Heart left ventricle (tissue), 16 donors: ENCODE data around the gene ZIC1. TPM values are rescaled to one million over a fixed set of nuclear protein-coding genes. Genes with fewer than 3 reads are reported as not detected.

Source experiments
- ATAC-seq, 4 donors: fragments of 200-7000 bp; cut with Tn5 transposase; one replicate each; pipeline ENCODE4 v1.9.1; 2020 to 2022; ENCODE audit warnings: moderate library complexity in 4 of 4, mild to moderate bottlenecking in 3 of 4, moderate number of reproducible peaks in 1 of 4
- DNase-seq, 5 donors: peaks; one replicate each; pipeline ENCODE4 v3.0.0-alpha.2; 2020
- H3K27ac ChIP-seq, 12 donors: fragments of 200-600 bp; sonication (generic) in 4 of 12; one replicate each; pipeline versions ENCODE4 v1.5.0 to v1.8.0; 2016 to 2022; ENCODE audit warnings: mild to moderate bottlenecking in 2 of 12
- H3K27me3 ChIP-seq, 9 donors: fragments of 200-600 bp; sonication (generic) in 2 of 9; one replicate each; pipeline versions ENCODE4 v1.5.1 to v1.8.0; 2016 to 2022; ENCODE audit warnings: mild to moderate bottlenecking in 3 of 9
- H3K36me3 ChIP-seq, 9 donors: fragments of 200-600 bp; sonication (generic) in 2 of 9; one replicate each; pipeline versions ENCODE4 v1.5.0 to v1.8.0; 2018 to 2022; ENCODE audit warnings: mild to moderate bottlenecking in 2 of 9
- H3K4me1 ChIP-seq, 12 donors: fragments of 200-600 bp; sonication (generic) in 4 of 12; one replicate each; pipeline versions ENCODE4 v1.5.0 to v1.8.0; 2016 to 2022; ENCODE audit warnings: mild to moderate bottlenecking in 3 of 12
- H3K4me3 ChIP-seq, 12 donors: fragments of 200-600 bp; sonication (generic) in 4 of 12; one replicate each; pipeline versions ENCODE4 v1.5.0 to v1.8.0; 2017 to 2022; ENCODE audit warnings: mild to moderate bottlenecking in 9 of 12, moderate library complexity in 4 of 12
- H3K9me3 ChIP-seq, 12 donors: fragments of 200-600 bp; sonication (generic) in 4 of 12; one replicate each; pipeline versions ENCODE4 v1.5.0 to v1.8.0; 2016 to 2022; ENCODE audit warnings: mild to moderate bottlenecking in 1 of 12
- POLR2A ChIP-seq, 2 donors: fragments of 450-650 bp; IDR thresholded peaks; one replicate each; pipeline ENCODE4 v1.6.1; 2017; ENCODE audit warnings: antibody characterized with exemption in 2 of 2, mild to moderate bottlenecking in 2 of 2, moderate library complexity in 2 of 2
- WGBS, 4 donors: extraction: QIAGEN DNeasy Blood & Tissue Kit in 2 of 4; methylation state at CpG; one replicate each; pipeline versions ENCODE4 v1.1.5 to v1.1.7; 2013 to 2018; 5-methylcytosine and 5-hydroxymethylcytosine counted together
- intact Hi-C, 10 donors: fragments of 100-400 bp; cut with DNase I; formaldehyde crosslinking; loops; one replicate each; pipeline versions ENCODE4 v1.11.1 to v1.14.2; 2022
- polyA plus RNA-seq, 2 donors: library from polyadenylated mRNA; stranded (reverse); fragments of 200-250 nt; gene quantifications; one replicate each; pipeline ENCODE4 v1.2.3, GENCODE V29; 2013
- total RNA-seq, 9 donors: library from RNA; depleted of rRNA in 2 of 9; stranded (reverse); fragments of >200 nt in 2 of 9; fragmentation: NEBNext Ultra II Directional in 3 of 9; extraction: Animal tissue kit (Norgen Biotek cat#: 25700) in 3 of 9; gene quantifications; one replicate each; pipeline versions ENCODE4 v1.1.0 to v1.2.4, GENCODE V29; 2016 to 2023
- TF ChIP-seq, protein P1 (sequence below), 12 donors: fragments of 200-600 bp; sonication (generic) in 4 of 12; IDR thresholded peaks; one replicate each; pipeline versions ENCODE4 v1.5.0 to v1.8.0; 2018 to 2022; ENCODE audit warnings: antibody characterized with exemption in 12 of 12, mild to moderate bottlenecking in 5 of 12
- donor health status: ischemic (EF 13 %, LVEDD 7.1; RV severe dilation, severe dysfunction).
- donor health status: healthy with polysubstance abuse.
- donor health status: DM: no; HTN: yes; CAD: no.
- donor health status: DM: no; HTN: no; CAD: no.
- donor health status: ischemic (EF 25% LVEDD 6.9; RV normal size, moderate dysfunction).
- donor health status: ischemic (EF 25% LVEDD 5.7; RV mildly dilated, moderate dysfunction).
- donor health status: healthy.
- donor health status: DM: yes; HTN: yes; CAD: no.
- donor health status: ischemic (EF 35%, LVEDD 5.7; RV mildly dilated, moderate dysfunction).
- donor health status: nonischemic (EF 11% LVEDD 7.7; RV severe dilation, severe dysfunction).
- donor health status: DM: yes; HTN: yes; CAD: no.
- donor health status: PGD.
- donor health status: ischemic (EF 29% LVEDD 5.4; RV normal size, mild dysfunction).
- donor health status: nonischemic (EF 23%, LVEDD 6.1; RV moderate dilation, normal function).

The ZIC1 gene
- total and polyA plus RNA-seq, 11 donors, result 0.42 TPM; not detected in 10

GRCh38 chr3:147393943-147394883, 15.0 kb upstream of the ZIC1 start:
- ATAC-seq (no peak), DNase-seq (no peak)
- 6 to 13% (median 8%) methylated on average over 27 to 31 of the region's 31 CpGs for WGBS, 4 donors
- Histone ChIP-seq H3K27ac (no peak overlapping the region), H3K9me3 (no peaks in the 10 kb centered on the region), H3K4me3 (peak overlapping the region in 11 of 12 donors; percentile 24 to 54 (median 38)), H3K4me1 (peaks cover 0 to 64% (median 13%) of the 10 kb centered on the region in 12 donors), H3K36me3 (no peaks in the 10 kb centered on the region), H3K27me3 (peaks cover 77 to 100% (median 100%) of the 10 kb centered on the region in 9 donors)
- intact Hi-C loops, result no loop called here
- TF ChIP-seq POLR2A (IDR thresholded peaks at IDR 0.05), result no peak
- TF ChIP-seq, protein P1, sequence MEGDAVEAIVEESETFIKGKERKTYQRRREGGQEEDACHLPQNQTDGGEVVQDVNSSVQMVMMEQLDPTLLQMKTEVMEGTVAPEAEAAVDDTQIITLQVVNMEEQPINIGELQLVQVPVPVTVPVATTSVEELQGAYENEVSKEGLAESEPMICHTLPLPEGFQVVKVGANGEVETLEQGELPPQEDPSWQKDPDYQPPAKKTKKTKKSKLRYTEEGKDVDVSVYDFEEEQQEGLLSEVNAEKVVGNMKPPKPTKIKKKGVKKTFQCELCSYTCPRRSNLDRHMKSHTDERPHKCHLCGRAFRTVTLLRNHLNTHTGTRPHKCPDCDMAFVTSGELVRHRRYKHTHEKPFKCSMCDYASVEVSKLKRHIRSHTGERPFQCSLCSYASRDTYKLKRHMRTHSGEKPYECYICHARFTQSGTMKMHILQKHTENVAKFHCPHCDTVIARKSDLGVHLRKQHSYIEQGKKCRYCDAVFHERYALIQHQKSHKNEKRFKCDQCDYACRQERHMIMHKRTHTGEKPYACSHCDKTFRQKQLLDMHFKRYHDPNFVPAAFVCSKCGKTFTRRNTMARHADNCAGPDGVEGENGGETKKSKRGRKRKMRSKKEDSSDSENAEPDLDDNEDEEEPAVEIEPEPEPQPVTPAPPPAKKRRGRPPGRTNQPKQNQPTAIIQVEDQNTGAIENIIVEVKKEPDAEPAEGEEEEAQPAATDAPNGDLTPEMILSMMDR (IDR thresholded peaks at IDR 0.05), result no peak

DNA sequence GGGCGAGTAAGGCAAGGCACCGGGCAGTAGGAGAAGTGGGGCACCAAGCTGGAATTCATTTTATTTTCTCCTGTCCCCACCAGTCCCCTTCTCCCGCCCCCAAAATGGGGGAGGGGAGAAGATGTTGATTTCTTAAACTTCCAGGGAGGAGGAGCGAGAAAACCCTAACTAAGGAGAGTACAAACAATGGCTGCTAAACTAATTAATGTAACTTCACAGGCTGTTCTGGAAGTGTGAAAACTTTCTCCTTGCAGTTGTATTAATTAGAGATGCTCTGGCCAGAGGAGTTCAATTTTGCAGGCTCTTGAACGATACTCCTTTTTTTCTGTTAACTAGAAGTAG, 14.3 kb upstream of the ZIC1 start:
- DNase-seq, result no peak
- no peaks in the 10 kb centered on the region for H3K9me3 ChIP-seq
- H3K36me3 ChIP-seq, result no peaks in the 10 kb centered on the region
- no peak overlapping the region for H3K27ac ChIP-seq
- 10 to 15% (median 13%) methylated on average over 5 of the region's 5 CpGs for WGBS, 4 donors
- TF ChIP-seq, protein P1 (IDR thresholded peaks at IDR 0.05), result no peak
- TF ChIP-seq POLR2A (IDR thresholded peaks at IDR 0.05), result no peak
- H3K4me3 ChIP-seq, result no peak overlapping the region
- peaks cover 71 to 100% (median 100%) of the 10 kb centered on the region in 9 donors for H3K27me3 ChIP-seq
- ATAC-seq, result no peak
- peaks cover 0 to 64% (median 13%) of the 10 kb centered on the region in 12 donors for H3K4me1 ChIP-seq
- intact Hi-C loops, result no loop called here

GRCh38 chr3:147395899-147396711, 13.1 kb upstream of the ZIC1 start:
- H3K4me1 ChIP-seq, result peaks cover 0 to 59% (median 13%) of the 10 kb centered on the region in 12 donors
- ATAC-seq (no peak), DNase-seq (no peak)
- H3K27ac ChIP-seq, result no peak overlapping the region
- intact Hi-C loops, result no loop called here
- no peaks in the 10 kb centered on the region for H3K9me3 ChIP-seq
- no peak overlapping the region for H3K4me3 ChIP-seq
- WGBS, 4 donors, result 3 to 5% (median 4%) methylated on average over 39 to 65 of the region's 65 CpGs
- TF ChIP-seq, protein P1 (IDR thresholded peaks at IDR 0.05), result no peak
- no peak for TF ChIP-seq POLR2A (IDR thresholded peaks at IDR 0.05)
- peaks cover 67 to 100% (median 97%) of the 10 kb centered on the region in 9 donors for H3K27me3 ChIP-seq
- no peaks in the 10 kb centered on the region for H3K36me3 ChIP-seq

DNA sequence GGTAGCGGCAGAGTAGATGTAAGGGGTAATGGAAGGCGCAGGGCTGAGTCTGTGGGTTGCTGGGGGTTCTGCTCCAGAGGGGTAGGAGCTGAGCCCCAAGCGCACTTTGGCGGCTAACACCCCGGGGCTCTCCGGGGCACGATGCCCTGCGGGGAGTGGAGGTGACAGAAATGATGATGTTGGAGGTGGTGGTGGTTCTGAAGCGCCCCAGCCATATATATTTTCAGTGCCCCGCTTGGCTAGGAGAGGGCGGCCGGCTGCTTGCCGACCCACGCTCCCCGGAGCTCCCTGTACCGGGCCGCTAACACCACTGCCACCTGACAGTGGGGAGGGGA, 12.5 kb upstream of the ZIC1 start:
- H3K27ac ChIP-seq, result no peak overlapping the region
- TF ChIP-seq, protein P1 (IDR thresholded peaks at IDR 0.05), result no peak
- TF ChIP-seq POLR2A (IDR thresholded peaks at IDR 0.05), result no peak
- H3K4me1 ChIP-seq, result peaks cover 0 to 53% (median 13%) of the 10 kb centered on the region in 12 donors
- no peak for DNase-seq
- no peak overlapping the region for H3K4me3 ChIP-seq
- 4 to 6% (median 5%) methylated on average over 17 of the region's 17 CpGs for WGBS, 4 donors
- no peaks in the 10 kb centered on the region for H3K9me3 ChIP-seq
- peaks cover 63 to 100% (median 97%) of the 10 kb centered on the region in 9 donors for H3K27me3 ChIP-seq
- intact Hi-C loops, result no loop called here
- ATAC-seq, result no peak
- no peaks in the 10 kb centered on the region for H3K36me3 ChIP-seq
